ENCODE results near the gene MBNL1. TPM values are rescaled to one million over a fixed set of nuclear protein-coding genes. Genes with fewer than 3 reads are reported as not detected.

The MBNL1 gene
- polyA plus RNA-seq, 1 experiment: 203 TPM

DNA sequence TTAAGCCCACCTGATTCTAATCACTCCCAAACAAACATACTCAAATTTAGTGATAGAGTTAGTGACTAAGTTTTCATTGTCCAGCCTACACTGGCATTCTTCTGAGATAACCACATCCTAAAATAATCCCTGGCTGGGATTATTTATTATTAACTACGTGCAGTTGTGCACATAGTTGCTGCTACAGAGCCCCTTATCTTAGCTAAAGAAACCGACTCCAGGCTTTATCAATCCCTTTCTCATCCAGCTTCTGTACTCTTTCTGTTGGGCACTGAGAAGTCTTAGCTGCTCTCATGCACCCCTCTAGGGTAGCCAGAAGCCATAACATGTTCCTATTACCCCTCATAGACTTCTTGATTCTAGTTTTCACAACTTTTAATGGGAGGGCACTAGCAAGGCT, 208.7 kb downstream of the MBNL1 start:
- no peaks in the 10 kb centered on the region for H3K36me3 ChIP-seq (ENCODE audit: control insufficient read depth, insufficient read depth, low read length)
- POLR2A ChIA-PET: no interaction called here
- no peak for DNase-seq (ENCODE audit: low read depth)
- H3K4me3 ChIP-seq (ENCODE audit: low read depth, low read length): no peak overlapping the region
- CTCF ChIA-PET: interaction anchor here (1.7 kb wide), 1 partner anchor 10 kb away, joined by 5 read pairs; no protein-coding TSS in a partner anchor
- no peaks in the 10 kb centered on the region for H3K27me3 ChIP-seq (ENCODE audit: control insufficient read depth, insufficient read depth, low read length)
- TF ChIP-seq, protein P1, sequence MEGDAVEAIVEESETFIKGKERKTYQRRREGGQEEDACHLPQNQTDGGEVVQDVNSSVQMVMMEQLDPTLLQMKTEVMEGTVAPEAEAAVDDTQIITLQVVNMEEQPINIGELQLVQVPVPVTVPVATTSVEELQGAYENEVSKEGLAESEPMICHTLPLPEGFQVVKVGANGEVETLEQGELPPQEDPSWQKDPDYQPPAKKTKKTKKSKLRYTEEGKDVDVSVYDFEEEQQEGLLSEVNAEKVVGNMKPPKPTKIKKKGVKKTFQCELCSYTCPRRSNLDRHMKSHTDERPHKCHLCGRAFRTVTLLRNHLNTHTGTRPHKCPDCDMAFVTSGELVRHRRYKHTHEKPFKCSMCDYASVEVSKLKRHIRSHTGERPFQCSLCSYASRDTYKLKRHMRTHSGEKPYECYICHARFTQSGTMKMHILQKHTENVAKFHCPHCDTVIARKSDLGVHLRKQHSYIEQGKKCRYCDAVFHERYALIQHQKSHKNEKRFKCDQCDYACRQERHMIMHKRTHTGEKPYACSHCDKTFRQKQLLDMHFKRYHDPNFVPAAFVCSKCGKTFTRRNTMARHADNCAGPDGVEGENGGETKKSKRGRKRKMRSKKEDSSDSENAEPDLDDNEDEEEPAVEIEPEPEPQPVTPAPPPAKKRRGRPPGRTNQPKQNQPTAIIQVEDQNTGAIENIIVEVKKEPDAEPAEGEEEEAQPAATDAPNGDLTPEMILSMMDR (IDR thresholded peaks at IDR 0.05; ENCODE audit: insufficient read depth, low read depth, low read length): no peak

DNA sequence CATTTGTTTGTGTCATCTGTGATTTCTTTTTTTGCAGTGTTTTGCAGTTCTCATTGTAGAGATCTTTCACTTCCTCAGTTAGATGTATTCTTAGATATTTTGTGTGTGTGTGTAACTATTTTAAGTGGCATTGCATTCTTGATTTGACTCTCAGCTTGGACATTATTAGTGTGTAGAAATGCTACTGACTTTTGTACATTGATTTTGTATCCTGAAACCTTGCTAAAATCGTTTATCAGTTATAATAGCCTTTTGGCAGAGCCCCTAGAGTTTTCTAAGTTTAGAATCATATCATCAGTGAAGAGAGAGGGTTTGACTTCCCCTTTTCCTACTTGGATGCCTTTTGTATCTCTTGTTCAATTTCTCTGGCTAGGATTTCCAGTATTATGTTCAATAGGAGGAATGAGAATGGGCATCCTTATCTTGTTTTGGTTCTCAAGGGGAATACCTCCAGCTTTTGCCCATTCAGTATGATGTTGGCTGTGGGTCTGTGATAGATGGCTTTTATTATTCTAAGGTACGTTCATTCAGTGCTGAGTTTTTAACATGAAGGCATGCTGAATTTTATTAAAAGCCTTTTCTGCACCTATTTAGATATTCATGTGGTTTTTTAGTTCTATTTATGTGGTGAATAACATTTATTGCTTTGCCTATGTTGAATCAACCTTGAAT, 211.7 kb downstream of the MBNL1 start:
- TF ChIP-seq, protein P1 (IDR thresholded peaks at IDR 0.05; ENCODE audit: insufficient read depth, low read depth, low read length): no peak
- H3K36me3 ChIP-seq (ENCODE audit: control insufficient read depth, insufficient read depth, low read length): no peaks in the 10 kb centered on the region
- ChIA-PET CTCF (no interaction called here), POLR2A (no interaction called here)
- no peaks in the 10 kb centered on the region for H3K27me3 ChIP-seq (ENCODE audit: control insufficient read depth, insufficient read depth, low read length)
- H3K4me3 ChIP-seq (ENCODE audit: low read depth, low read length): no peak overlapping the region
- DNase-seq (ENCODE audit: low read depth): no peak

DNA sequence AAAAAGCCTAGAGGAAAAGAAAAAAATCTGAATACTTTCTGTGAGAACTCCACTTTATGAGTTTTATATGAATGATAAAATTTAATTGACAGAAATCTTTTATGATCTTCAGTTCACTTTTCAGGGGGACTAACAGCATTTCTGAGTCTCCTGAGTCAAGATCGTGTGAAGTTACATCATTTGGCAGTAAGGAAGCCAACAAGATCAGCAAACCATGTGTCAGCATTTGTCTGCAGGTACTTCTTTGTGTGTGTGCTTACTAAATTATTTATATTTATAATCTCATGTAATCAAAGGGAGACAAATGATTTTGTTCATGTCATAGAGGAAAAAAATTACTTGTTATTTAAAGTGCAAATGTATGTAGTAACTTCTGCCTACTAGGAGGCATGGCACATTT, 217.6 kb downstream of the MBNL1 start:
- POLR2A ChIA-PET: no interaction called here
- CTCF ChIA-PET: interaction anchor here (0.8 to 1.7 kb wide), 2 partner anchors 9 to 14 kb away, joined by 3 to 5 read pairs; no protein-coding TSS in a partner anchor
- Histone ChIP-seq H3K36me3 (ENCODE audit: control insufficient read depth, insufficient read depth, low read length) (no peaks in the 10 kb centered on the region), H3K27me3 (ENCODE audit: control insufficient read depth, insufficient read depth, low read length) (no peaks in the 10 kb centered on the region), H3K4me3 (ENCODE audit: low read depth, low read length) (no peak overlapping the region)
- TF ChIP-seq, protein P1 (IDR thresholded peaks at IDR 0.05; ENCODE audit: insufficient read depth, low read depth, low read length): no peak
- DNase-seq (ENCODE audit: low read depth): no peak

DNA sequence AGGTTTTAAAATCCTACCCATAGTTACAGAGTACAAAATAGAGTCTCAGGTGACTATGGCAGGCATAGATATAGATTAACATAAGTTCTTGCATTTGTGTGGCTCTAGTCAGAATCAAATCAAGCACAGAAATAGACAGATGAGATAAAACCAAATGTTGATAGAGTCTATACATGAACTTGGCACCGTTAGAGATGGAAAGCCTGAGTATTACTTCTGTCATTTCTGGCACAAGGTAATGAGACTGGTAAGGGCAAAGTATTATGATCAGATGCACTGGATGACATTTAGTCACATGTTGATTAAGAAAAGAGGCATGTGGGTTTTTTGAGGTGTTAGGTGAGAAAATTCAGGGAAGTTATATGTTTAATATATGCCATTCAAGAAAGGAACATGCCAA, 219.7 kb downstream of the MBNL1 start:
- no peak overlapping the region for H3K4me3 ChIP-seq (ENCODE audit: low read depth, low read length)
- POLR2A ChIA-PET: no interaction called here
- CTCF ChIA-PET: no interaction called here
- no peaks in the 10 kb centered on the region for H3K27me3 ChIP-seq (ENCODE audit: control insufficient read depth, insufficient read depth, low read length)
- no peak for DNase-seq (ENCODE audit: low read depth)
- H3K36me3 ChIP-seq (ENCODE audit: control insufficient read depth, insufficient read depth, low read length): no peaks in the 10 kb centered on the region
- TF ChIP-seq, protein P1 (IDR thresholded peaks at IDR 0.05; ENCODE audit: insufficient read depth, low read depth, low read length): no peak

DNA sequence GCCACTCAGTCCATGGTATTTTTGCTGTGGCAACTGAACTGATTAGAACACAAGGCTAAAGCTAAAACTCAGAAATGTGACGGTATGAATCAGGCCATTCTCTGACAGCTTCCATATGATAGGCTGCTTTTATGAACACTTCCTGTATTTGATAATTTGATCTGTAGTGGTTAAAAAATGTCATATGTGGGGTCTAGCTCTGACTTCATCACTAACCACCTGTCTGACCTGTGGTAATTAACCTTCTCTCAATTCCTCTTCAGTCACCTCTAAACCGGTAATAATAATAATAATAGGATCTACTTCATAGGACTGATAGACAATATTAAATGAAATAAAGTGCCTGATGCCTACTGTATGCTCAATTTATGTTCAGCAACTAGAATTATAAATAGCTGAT, 223.2 kb downstream of the MBNL1 start:
- H3K27me3 ChIP-seq (ENCODE audit: control insufficient read depth, insufficient read depth, low read length): no peaks in the 10 kb centered on the region

More for the DNA sequence above, 223.2 kb downstream of the MBNL1 start:
- no peak for DNase-seq (ENCODE audit: low read depth)
- ChIA-PET CTCF (no interaction called here), POLR2A (no interaction called here)
- Histone ChIP-seq H3K4me3 (ENCODE audit: low read depth, low read length) (no peak overlapping the region), H3K36me3 (ENCODE audit: control insufficient read depth, insufficient read depth, low read length) (no peaks in the 10 kb centered on the region)
- TF ChIP-seq, protein P1 (IDR thresholded peaks at IDR 0.05; ENCODE audit: insufficient read depth, low read depth, low read length): no peak

Measured in BJ (cell line).